Activated naive CD4-positive, alpha-beta T cell treated with anti-CD3 and anti-CD28 coated beads, Interleukin-2, amount 50 U/mL, for 24 hours (primary cell): ENCODE measurements around the gene NECTIN1.

Source experiments
- H3K27ac Mint-ChIP-seq: one replicate; pipeline ENCODE4 v1.8.0; 2021; ENCODE audit warnings: mild to moderate bottlenecking, mixed read lengths
- H3K27me3 Mint-ChIP-seq: one replicate; pipeline ENCODE4 v1.8.0; 2021; ENCODE audit warnings: mixed read lengths
- H3K36me3 Mint-ChIP-seq: one replicate; pipeline ENCODE4 v1.8.0; 2021; ENCODE audit warnings: mixed read lengths
- H3K4me1 Mint-ChIP-seq: one replicate; pipeline ENCODE4 v1.8.0; 2021; ENCODE audit warnings: mixed read lengths
- H3K4me3 Mint-ChIP-seq: one replicate; pipeline ENCODE4 v1.8.0; 2021; ENCODE audit warnings: mild to moderate bottlenecking, mixed read lengths
- H3K9me3 Mint-ChIP-seq: one replicate; pipeline ENCODE4 v1.8.0; 2021; ENCODE audit warnings: mixed read lengths

NECTIN1 gene

DNA sequence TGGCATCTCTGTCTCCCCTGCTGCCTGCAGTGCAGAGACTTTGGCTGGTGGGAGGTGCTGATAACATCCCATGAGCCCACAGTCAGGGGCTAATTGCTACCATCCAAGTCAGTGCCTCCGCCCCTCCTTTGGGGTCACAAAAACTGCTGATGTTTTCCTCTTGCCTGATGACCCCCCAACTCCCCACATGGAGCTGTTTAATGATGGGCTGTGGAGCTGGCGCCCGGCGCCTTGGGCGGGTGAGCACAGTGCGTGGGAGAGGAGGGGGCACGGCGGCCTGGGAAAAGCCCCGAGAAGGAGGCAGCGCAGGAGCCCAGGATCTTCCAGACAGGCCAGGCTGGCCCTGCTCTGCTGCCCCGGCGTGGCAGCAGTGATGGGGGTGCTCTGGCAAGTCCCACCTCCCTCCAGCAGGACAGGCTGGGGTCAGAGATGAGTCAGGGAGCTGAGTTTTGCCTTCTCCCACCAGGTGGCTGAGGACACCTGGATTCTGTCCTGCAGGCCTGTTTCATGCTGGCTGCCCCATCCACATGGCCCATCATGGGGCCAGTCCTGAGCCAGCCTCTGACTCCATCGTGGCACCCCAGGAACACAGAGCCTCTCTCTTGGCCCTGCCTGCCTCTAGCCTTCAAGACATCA is 43.8 kb downstream of the NECTIN1 start:
- Mint-ChIP-seq H3K27ac (no peak overlapping the region), H3K9me3 (no peaks in the 10 kb centered on the region), H3K36me3 (no peaks in the 10 kb centered on the region), H3K4me3 (no peak overlapping the region), H3K27me3 (no peaks in the 10 kb centered on the region), H3K4me1 (no peaks in the 10 kb centered on the region)

DNA sequence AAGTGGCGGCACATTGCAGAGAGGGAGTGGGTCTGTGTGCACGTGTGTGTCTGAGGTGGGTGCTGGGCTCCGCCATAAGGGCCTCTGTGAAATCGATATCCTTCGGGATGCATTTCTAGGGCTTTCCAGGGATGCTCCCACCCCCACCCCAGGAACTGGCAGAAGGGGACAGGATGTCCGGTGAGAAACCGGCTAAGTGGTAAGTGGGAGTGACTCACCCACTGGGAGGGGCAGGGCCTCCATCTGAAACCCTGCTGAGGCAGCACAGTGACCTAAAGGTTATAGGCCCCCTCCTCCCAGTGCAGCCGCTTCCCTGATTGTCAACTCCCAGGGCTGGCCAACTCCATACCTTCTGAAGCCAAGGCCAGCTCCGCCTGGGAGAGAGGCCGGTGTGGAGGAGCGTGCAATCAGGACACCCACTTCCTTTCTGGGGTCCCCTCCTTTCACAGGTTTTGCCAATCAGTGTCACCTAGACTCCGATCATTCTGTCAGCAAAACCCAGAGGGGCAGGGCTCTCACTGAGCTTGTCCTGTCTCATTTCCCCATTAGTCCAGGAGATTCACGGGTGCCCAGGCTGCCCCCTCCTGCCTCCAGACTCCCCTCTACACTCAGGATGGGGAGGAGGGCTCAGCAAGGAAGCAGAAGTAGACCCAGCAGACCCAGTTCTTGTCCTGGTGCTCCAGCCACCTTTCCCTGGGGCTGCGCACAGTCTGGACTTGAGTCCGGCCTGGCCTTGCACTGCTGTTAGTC is 44.5 kb downstream of the NECTIN1 start:
- Mint-ChIP-seq H3K27me3 (no peaks in the 10 kb centered on the region), H3K4me1 (no peaks in the 10 kb centered on the region), H3K27ac (no peak overlapping the region), H3K4me3 (no peak overlapping the region), H3K9me3 (no peaks in the 10 kb centered on the region), H3K36me3 (no peaks in the 10 kb centered on the region)

DNA sequence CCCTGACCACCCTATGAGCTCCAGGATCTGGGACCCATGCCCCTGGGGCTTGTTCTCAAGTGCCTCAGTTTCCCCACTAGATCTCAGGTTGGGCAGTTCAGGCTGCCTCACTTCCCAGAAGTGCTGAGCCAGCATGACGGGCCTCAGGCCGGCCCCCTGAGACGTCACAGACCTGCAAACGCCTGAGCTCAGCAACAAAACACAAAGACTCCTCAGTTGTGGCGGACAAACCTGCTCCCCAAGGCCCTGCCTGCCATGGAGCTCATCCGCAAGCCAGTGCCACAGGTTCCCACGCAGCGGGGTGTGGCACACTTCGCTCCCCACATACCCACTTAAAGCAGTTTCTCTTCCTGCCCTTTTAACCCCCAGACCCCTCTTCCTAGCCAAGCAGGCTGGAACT is 45.2 kb downstream of the NECTIN1 start:
- Mint-ChIP-seq H3K9me3 (no peaks in the 10 kb centered on the region), H3K4me3 (no peak overlapping the region), H3K27me3 (no peaks in the 10 kb centered on the region)

DNA sequence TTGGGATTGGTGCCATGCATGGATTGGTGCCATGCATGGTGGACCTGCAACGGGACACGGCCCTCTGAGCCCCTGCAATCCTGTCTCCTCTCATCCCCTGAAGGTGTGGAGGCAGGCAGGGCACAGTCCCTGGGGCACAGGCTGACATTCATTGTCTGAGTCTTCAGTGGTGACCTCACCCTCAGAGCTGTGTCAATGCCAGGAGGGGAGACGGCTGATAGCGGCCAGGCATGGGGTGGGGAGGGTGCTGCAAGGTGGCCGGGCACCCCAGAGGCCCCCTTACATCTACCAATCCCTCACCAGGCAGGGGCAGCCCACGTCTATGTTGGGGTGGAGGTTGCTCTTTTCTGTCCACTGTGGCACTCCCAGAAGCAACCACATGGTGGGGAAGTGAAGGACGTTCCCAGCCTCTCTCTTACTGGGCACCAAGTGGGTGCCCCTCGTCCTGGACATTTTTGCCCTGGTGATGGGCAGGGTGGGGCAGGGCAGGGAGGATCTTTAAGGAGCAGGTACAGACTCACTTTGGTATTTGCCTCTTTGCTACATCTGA is 47.6 kb downstream of the NECTIN1 start:
- no peaks in the 10 kb centered on the region for H3K27me3 Mint-ChIP-seq
- H3K27ac Mint-ChIP-seq, result no peak overlapping the region
- H3K36me3 Mint-ChIP-seq, result peaks cover 7% of the 10 kb centered on the region
- H3K4me1 Mint-ChIP-seq, result no peaks in the 10 kb centered on the region
- no peaks in the 10 kb centered on the region for H3K9me3 Mint-ChIP-seq
- no peak overlapping the region for H3K4me3 Mint-ChIP-seq

More for the DNA sequence above, 45.2 kb downstream of the NECTIN1 start:
- H3K4me1 Mint-ChIP-seq, result no peaks in the 10 kb centered on the region
- H3K27ac Mint-ChIP-seq, result no peak overlapping the region
- H3K36me3 Mint-ChIP-seq, result no peaks in the 10 kb centered on the region

DNA sequence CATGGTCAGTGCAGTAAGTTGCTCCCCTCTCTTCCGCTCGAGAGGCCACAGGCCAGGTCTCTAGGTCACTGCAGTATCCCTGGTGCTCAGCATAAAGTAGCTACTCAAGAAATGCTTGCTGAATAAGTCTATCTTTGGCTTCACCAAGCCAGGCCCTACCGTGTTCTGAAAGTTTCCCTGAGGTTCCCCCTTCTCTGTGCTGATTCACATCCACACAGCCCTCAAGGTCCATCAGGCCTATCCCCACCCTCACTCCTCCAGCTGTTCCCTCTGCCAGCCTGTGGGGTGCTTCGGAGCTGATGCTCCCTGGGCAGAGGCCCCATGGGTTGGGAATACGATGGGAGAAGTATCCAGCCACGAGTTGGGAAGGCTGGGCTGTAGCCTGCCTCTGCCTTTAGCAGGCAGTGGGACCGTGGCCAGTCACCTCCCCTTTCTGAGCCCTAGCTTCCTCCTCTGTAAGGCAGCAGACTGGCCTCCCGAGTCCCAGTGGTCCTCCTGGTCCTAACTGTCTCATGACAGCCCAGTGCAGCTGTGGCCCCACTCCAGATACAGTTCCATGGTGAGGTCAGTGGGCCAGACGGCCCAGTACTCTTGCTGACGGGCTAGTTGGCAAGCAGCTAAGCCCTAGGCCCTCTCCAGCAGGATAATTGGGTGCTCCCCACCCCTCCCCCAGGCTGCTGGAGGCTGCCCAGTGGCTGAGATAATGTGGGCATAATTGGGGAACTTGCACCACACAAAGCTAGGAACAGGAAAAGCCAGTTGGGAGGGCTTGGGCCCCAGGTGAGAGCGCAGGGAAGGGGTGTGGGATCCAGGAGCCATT is 48.2 kb downstream of the NECTIN1 start:
- Mint-ChIP-seq H3K27me3 (no peaks in the 10 kb centered on the region), H3K27ac (no peak overlapping the region), H3K4me1 (no peaks in the 10 kb centered on the region), H3K36me3 (peaks cover 7% of the 10 kb centered on the region), H3K4me3 (no peak overlapping the region), H3K9me3 (no peaks in the 10 kb centered on the region)

DNA sequence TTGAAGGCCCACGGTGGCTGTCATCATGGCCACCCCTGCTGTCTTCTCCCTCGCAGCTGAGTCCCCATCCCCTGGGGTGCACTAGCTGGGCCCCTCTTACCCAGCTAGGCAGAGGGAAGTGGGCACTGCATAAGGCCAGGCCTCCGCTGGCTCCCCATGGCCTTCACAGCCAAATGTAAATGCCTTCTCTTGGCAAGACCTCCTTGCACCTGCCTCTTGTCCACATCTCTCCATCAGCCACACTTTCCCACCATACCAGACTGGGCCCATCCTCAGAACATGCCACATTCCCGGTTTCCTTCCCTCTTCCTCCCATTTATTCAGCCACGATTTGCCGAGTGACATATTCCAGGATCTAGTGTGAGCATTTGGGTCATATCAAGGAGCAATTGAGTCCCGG is 49.7 kb downstream of the NECTIN1 start:
- Mint-ChIP-seq H3K27me3 (no peaks in the 10 kb centered on the region), H3K36me3 (peaks cover 7% of the 10 kb centered on the region), H3K4me1 (no peaks in the 10 kb centered on the region), H3K4me3 (no peak overlapping the region), H3K9me3 (no peaks in the 10 kb centered on the region), H3K27ac (no peak overlapping the region)

DNA sequence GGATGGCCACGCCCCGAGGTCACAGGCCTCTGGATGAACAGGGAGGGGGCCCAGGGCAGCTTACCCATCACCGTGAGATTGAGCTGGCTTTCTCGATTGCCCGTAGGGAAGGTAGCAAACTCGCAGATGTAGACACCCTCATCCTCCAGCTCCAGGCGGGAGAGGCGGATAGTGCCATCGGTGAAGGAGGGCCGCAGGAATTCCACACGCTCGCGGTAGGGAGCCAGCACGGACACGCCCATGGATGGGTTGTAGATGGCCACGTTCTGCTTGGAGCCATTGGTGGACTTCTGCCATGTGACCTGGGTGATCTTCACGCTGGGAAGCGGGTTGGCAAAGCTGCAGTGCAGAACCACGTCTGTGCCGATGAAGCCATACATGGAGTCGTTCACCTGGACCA is 50.6 kb downstream of the NECTIN1 start:
- Mint-ChIP-seq H3K27me3 (no peaks in the 10 kb centered on the region), H3K4me1 (no peaks in the 10 kb centered on the region), H3K36me3 (peaks cover 7% of the 10 kb centered on the region), H3K4me3 (no peak overlapping the region), H3K9me3 (no peaks in the 10 kb centered on the region), H3K27ac (no peak overlapping the region)

DNA sequence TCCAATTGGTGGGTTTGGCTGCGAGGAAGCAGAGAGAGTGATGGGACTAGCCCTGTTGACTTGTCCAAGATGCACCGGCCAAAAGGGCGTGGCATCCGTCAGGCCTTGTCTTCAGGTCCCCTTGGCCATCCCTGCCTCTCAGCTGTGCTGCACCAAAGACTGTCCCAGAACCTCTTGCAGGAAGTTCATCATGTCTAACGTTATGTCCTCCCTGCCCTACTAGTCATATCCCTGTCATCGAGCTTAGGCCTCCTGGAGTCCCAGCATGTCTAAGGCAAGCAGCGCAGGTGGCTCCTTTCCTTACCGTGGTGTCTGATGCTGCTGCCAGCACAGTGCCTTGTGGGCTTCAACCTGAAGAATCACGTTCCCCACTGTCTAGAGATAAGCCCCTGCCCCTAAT is 51.2 kb downstream of the NECTIN1 start:
- Mint-ChIP-seq H3K4me3 (no peak overlapping the region), H3K27me3 (no peaks in the 10 kb centered on the region)

DNA sequence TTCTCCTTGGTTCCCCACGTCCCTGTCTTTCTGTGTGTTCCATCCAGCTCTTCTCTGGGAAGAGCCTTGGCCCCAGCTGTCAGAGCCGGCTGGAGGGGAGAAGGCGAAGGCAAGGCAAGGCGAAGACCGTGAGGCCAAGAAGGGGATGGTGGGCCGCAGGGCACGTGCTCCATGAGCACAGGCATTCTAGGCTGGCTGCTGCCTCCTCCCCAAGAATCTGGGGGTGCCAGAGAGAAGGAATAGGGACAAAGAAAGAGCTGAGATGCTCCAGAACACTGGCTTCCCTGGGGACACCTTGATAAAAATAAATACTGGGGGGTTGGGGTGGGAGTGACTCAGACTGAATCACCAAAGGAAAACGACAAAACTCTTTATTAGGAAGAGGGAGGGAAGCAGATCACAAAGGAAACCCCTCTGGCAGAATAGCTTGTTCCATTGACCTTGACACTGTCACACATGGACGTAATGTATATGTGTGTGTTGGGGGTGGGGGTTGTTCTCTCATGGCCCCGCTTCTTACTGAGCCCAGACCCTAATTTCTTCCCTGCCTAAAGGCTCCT is 52.5 kb downstream of the NECTIN1 start:
- Mint-ChIP-seq H3K4me3 (no peak overlapping the region), H3K36me3 (peaks cover 7% of the 10 kb centered on the region), H3K27me3 (no peaks in the 10 kb centered on the region), H3K4me1 (no peaks in the 10 kb centered on the region), H3K27ac (no peak overlapping the region), H3K9me3 (no peaks in the 10 kb centered on the region)

More for the DNA sequence above, 51.2 kb downstream of the NECTIN1 start:
- no peaks in the 10 kb centered on the region for H3K4me1 Mint-ChIP-seq
- H3K9me3 Mint-ChIP-seq, result no peaks in the 10 kb centered on the region
- H3K27ac Mint-ChIP-seq, result no peak overlapping the region
- H3K36me3 Mint-ChIP-seq, result peaks cover 7% of the 10 kb centered on the region

DNA sequence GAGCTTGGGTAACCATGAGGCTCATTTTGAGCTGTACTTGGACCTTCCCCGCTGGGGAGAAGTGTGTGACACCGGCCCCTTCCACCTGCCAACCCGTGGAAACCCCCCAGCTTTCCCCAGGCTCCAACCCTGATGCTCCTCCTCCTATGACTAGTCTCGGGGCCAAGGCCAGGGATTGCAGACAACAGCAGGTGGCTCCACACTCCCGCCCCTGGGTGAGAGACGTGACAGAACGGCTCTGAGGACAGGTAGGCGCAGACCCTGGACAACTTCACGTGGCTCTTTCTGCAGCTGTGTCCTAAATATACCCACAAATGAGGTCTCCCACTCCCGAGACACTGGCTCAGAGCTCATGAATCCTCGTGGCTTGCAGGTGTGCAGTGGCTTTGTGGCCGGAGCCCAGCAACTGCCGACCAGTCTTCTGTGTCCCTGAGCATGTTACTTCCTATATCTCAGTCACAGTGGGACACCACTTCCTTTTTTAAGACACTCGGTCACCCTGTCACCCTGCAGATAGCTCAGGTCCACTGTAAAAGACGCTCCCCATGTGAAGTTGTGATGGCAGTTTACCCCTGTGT is 55.2 kb downstream of the NECTIN1 start:
- H3K27ac Mint-ChIP-seq, result no peak overlapping the region

DNA sequence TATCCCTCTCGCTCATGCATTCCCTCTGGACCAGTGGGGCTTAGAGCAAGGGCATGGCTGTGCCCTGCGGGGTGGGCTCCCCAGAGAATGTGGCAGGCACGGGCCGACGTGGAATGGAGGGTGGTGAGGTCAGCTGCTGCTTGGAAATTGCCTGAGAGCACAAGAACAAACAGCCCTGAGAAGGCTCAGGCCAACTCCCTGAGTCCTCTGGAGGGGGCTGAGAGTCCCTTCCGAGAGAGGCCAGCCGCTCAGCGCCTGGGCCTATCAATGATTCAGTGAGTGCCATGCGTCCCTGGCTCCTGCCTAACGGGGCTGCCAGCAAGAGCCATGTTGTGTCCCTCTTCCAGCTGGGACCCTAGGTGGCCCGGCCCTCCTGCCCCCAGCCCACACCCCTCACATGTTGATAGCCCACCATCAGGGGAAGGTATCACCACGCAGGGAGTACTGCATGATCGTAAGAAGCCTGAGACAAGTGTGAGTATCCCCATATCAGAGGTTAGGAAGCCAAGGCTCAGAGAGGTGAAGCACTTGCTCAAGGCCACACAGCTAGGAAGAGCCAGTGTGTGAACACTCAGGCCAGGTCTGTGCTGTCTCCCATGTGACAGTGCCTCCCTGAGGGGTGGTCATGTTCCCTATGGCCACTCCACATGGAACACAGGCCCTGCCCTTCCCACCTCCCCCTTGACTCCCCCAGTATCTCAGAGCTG is 55.8 kb downstream of the NECTIN1 start:
- Mint-ChIP-seq H3K4me1 (no peaks in the 10 kb centered on the region), H3K27ac (no peak overlapping the region), H3K4me3 (no peak overlapping the region), H3K36me3 (peaks cover 7% of the 10 kb centered on the region), H3K9me3 (no peaks in the 10 kb centered on the region), H3K27me3 (no peaks in the 10 kb centered on the region)

More for the DNA sequence above, 55.2 kb downstream of the NECTIN1 start:
- Mint-ChIP-seq H3K36me3 (peaks cover 7% of the 10 kb centered on the region), H3K27me3 (no peaks in the 10 kb centered on the region), H3K4me3 (no peak overlapping the region), H3K4me1 (no peaks in the 10 kb centered on the region), H3K9me3 (no peaks in the 10 kb centered on the region)

DNA sequence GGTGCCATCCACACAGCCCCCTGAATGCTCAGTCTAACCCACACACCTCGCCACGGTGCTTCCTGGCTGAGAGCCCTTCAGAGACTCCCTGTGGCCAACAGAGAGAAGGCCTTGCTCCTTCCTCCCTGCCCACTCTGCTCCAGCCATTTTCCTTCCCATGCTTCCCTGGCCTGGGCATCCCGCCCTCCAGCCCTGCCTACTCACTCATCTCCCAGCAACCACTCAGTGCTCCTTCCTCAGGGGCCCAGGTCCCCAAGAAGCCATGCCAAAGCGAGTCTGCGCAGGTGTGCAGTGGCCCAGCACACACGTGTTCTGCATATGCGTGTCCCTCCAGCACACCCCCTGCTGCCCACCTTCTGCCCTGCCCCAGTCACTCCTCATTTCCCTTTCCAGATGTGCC is 56.4 kb downstream of the NECTIN1 start:
- no peak overlapping the region for H3K27ac Mint-ChIP-seq
- no peaks in the 10 kb centered on the region for H3K27me3 Mint-ChIP-seq
- H3K4me1 Mint-ChIP-seq, result no peaks in the 10 kb centered on the region
- H3K9me3 Mint-ChIP-seq, result no peaks in the 10 kb centered on the region
- H3K36me3 Mint-ChIP-seq, result peaks cover 3% of the 10 kb centered on the region
- H3K4me3 Mint-ChIP-seq, result no peak overlapping the region

DNA sequence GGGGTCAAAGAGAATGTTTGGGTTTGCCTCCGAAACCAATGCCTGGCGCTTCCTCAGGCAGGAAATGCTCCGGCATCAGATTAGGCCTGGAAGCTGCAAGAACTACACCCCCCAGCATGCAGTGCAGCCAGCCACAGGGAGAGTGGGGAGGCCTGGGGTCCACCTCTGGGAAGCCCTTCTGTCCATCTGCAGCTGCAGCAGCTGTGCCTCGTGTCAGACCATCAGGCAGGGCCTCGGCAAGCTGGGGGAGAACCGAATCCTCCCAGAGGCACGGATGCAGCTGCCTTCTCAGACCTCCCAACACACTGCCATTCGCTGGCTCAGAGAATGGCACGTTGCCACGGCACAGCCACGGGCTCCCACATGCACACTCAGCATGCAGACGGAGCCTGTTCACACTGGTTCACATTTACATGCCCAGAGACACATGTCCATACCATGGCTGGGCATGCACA is 57.4 kb downstream of the NECTIN1 start:
- H3K36me3 Mint-ChIP-seq, result no peaks in the 10 kb centered on the region

DNA sequence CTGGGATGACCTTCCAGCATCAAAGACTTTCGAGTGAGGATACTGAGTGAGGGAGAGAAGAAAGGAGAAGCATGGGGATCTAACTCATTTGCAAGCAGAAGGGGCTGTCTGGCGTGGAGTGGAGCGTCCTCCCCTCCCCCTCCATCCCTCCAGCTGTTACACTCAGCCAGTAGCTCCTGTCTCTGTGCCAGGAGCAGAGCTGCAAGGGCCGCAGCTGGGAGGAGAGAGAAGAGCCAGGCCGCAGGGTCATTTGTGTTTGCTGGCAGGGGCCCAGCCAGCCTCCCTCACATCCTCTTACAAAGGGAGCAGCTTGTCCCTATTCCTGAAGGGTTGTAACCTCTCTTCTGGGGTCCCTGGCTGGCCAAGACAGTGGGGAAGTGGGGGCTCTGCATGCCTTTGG is 57.9 kb downstream of the NECTIN1 start:
- Mint-ChIP-seq H3K4me3 (no peak overlapping the region), H3K36me3 (no peaks in the 10 kb centered on the region), H3K9me3 (no peaks in the 10 kb centered on the region), H3K27me3 (no peaks in the 10 kb centered on the region), H3K4me1 (no peaks in the 10 kb centered on the region), H3K27ac (no peak overlapping the region)

More for the DNA sequence above, 57.4 kb downstream of the NECTIN1 start:
- no peak overlapping the region for H3K27ac Mint-ChIP-seq
- no peaks in the 10 kb centered on the region for H3K4me1 Mint-ChIP-seq
- no peaks in the 10 kb centered on the region for H3K9me3 Mint-ChIP-seq
- no peaks in the 10 kb centered on the region for H3K27me3 Mint-ChIP-seq
- H3K4me3 Mint-ChIP-seq, result no peak overlapping the region

DNA sequence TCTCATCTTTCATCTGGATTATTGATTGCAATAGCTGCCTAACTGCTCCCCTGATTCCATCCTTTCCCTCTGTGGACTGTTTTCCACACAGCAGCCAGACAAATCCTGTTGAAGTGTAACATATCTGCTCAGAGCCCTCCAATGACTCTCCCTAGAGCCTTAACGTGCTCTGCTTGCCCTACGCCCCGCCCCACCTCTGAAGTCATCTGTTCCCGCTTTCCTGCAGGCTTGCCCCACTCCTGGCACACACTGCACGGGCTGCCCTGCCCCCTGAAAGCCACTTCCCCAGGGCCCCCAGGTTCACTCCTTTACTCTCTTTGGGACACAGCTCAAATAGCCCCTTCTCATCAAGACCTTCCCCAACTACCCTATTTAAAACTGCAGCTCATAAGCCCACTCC is 59.5 kb downstream of the NECTIN1 start:
- Mint-ChIP-seq H3K4me1 (no peaks in the 10 kb centered on the region), H3K4me3 (no peak overlapping the region), H3K36me3 (no peaks in the 10 kb centered on the region), H3K9me3 (no peaks in the 10 kb centered on the region), H3K27ac (no peak overlapping the region), H3K27me3 (no peaks in the 10 kb centered on the region)
